ENCODE data around the gene CCM2. TPM values are rescaled to one million over a fixed set of nuclear protein-coding genes. Genes with fewer than 3 reads are reported as not detected.

CCM2 gene
- total RNA-seq, 2 experiments from 2014 or later: 48.8 to 52.8 TPM

- Histone ChIP-seq H3K4me3 (ENCODE audit: low read length) (no peak overlapping the region), H3K4me1 (ENCODE audit: insufficient read depth, low read length) (peaks cover 50% of the 10 kb centered on the region), H3K27ac (ENCODE audit: low read depth in 1 of 2, low read length in 2 of 2) (peak overlapping the region; percentile 52 to 82), H3K36me3 (ENCODE audit: insufficient read depth, low read length) (peaks cover 5% of the 10 kb centered on the region), H3K9me3 (ENCODE audit: control insufficient read depth in 1 of 2, insufficient read depth in 1 of 2, low read length in 2 of 2) (no peaks in the 10 kb centered on the region), H3K27me3 (ENCODE audit: control insufficient read depth in 1 of 2, insufficient read depth in 2 of 2, low read length in 2 of 2) (no peaks in the 10 kb centered on the region)
- ChIA-PET POLR2A (interaction anchor here (2.0 to 13.4 kb wide), 3 partner anchors 26 to 141 kb away, joined by 19 to 367 read pairs (median 321); partner anchors contain the start of genes CCM2, MYO1G and PURB), CTCF (interaction anchor here (1.4 to 2.1 kb wide), 2 partner anchors 26 to 52 kb away, joined by 6 to 7 read pairs; partner anchors contain the start of gene CCM2)
- Mint-ChIP-seq H3K27me3 (no peaks in the 10 kb centered on the region), H3K27ac (peak overlapping the region; percentile 95), H3K36me3 (ENCODE audit: low read depth) (peaks cover 62% of the 10 kb centered on the region), H3K4me1 (ENCODE audit: low read depth) (peaks cover 70% of the 10 kb centered on the region), H3K9me3 (no peaks in the 10 kb centered on the region), H3K4me3 (peak overlapping the region; percentile 81)
- TF ChIP-seq, protein P1, sequence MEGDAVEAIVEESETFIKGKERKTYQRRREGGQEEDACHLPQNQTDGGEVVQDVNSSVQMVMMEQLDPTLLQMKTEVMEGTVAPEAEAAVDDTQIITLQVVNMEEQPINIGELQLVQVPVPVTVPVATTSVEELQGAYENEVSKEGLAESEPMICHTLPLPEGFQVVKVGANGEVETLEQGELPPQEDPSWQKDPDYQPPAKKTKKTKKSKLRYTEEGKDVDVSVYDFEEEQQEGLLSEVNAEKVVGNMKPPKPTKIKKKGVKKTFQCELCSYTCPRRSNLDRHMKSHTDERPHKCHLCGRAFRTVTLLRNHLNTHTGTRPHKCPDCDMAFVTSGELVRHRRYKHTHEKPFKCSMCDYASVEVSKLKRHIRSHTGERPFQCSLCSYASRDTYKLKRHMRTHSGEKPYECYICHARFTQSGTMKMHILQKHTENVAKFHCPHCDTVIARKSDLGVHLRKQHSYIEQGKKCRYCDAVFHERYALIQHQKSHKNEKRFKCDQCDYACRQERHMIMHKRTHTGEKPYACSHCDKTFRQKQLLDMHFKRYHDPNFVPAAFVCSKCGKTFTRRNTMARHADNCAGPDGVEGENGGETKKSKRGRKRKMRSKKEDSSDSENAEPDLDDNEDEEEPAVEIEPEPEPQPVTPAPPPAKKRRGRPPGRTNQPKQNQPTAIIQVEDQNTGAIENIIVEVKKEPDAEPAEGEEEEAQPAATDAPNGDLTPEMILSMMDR (IDR thresholded peaks at IDR 0.05): no peak
- DNase-seq (peak in 1 of 14 experiments; percentile 37), ATAC-seq (ENCODE audit: poor library complexity) (no peak)
- intact Hi-C loops (cut with DNase I, micrococcal nuclease): loop anchor here (2.0 to 5.0 kb wide), 4 partner anchors 13 to 86 kb away; partner anchors contain the start of gene TBRG4 (in 1 of the 2)
Observed at GRCh38 chr7:45026013-45026412, 26.0 kb downstream of the CCM2 start.

- peak; percentile 57 for ATAC-seq (ENCODE audit: poor library complexity)
- CTCF ChIA-PET: interaction anchor here (1.1 to 2.7 kb wide), 8 partner anchors 9 to 109 kb away, joined by 3 to 13 read pairs (median 7); partner anchors contain the start of genes CCM2 and MYO1G
- peak overlapping the region; percentile 94 for H3K4me3 Mint-ChIP-seq
Observed at GRCh38 chr7:45026984-45027773, 27.2 kb downstream of the CCM2 start.

DNA sequence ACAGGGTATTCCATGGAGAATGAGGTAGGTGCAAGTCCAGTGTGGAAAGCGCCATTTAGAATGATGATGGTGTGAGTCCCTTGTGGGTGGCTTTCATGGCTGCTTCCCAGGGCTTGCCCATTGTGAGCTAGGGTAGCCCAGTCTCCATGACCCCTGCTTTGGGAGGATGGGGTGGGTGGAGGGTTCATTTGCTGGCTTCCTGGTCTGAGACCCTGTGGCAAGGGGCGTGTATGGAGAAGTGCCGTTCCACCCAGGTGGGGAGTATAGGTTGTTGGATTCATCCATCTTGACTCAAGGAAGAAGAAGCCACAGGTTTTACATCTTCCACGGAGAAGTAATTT, 27.7 kb downstream of the CCM2 start:
- Histone ChIP-seq H3K9me3 (ENCODE audit: control insufficient read depth in 1 of 2, insufficient read depth in 1 of 2, low read length in 2 of 2) (no peaks in the 10 kb centered on the region), H3K27me3 (ENCODE audit: control insufficient read depth in 1 of 2, insufficient read depth in 2 of 2, low read length in 2 of 2) (no peaks in the 10 kb centered on the region), H3K4me3 (ENCODE audit: low read length) (peak overlapping the region; percentile 96), H3K27ac (ENCODE audit: low read depth in 1 of 2, low read length in 2 of 2) (peak overlapping the region; percentile 82 to 83), H3K36me3 (ENCODE audit: insufficient read depth, low read length) (peaks cover 9% of the 10 kb centered on the region), H3K4me1 (ENCODE audit: insufficient read depth, low read length) (peaks cover 62% of the 10 kb centered on the region)
- intact Hi-C loops (cut with DNase I, micrococcal nuclease): loop anchor here (1.0 to 5.0 kb wide), 8 partner anchors 10 to 85 kb away; partner anchors contain the start of genes MYO1G (in 1 of the 2) and TBRG4 (in 1 of the 2)
- Mint-ChIP-seq H3K9me3 (no peaks in the 10 kb centered on the region), H3K36me3 (ENCODE audit: low read depth) (peaks cover 66% of the 10 kb centered on the region), H3K27me3 (no peaks in the 10 kb centered on the region), H3K27ac (peak overlapping the region; percentile 95), H3K4me1 (ENCODE audit: low read depth) (peaks cover 73% of the 10 kb centered on the region), H3K4me3 (peak overlapping the region; percentile 94)
- CTCF ChIA-PET: interaction anchor here (1.1 to 2.7 kb wide), 7 partner anchors 8 to 108 kb away, joined by 3 to 13 read pairs (median 8); partner anchors contain the start of gene MYO1G
- POLR2A ChIA-PET: interaction anchor here (0.8 to 13.4 kb wide), 25 partner anchors 9 to 905 kb away, joined by 3 to 367 read pairs (median 6); partner anchors contain the start of genes CCM2, H2AZ2, MYO1G and OGDH
- peak; percentile 15 for ATAC-seq (ENCODE audit: poor library complexity)
- peak in 1 of 14 experiments; percentile 25 for DNase-seq
- TF ChIP-seq, protein P1 (IDR thresholded peaks at IDR 0.05): no peak

More at GRCh38 chr7:45026984-45027773, 27.2 kb downstream of the CCM2 start:
- Histone ChIP-seq H3K36me3 (ENCODE audit: insufficient read depth, low read length) (peaks cover 9% of the 10 kb centered on the region), H3K27me3 (ENCODE audit: control insufficient read depth in 1 of 2, insufficient read depth in 2 of 2, low read length in 2 of 2) (no peaks in the 10 kb centered on the region), H3K4me1 (ENCODE audit: insufficient read depth, low read length) (peaks cover 56% of the 10 kb centered on the region), H3K27ac (ENCODE audit: low read depth in 1 of 2, low read length in 2 of 2) (peak overlapping the region; percentile 82 to 83), H3K4me3 (ENCODE audit: low read length) (peak overlapping the region; percentile 96), H3K9me3 (ENCODE audit: control insufficient read depth in 1 of 2, insufficient read depth in 1 of 2, low read length in 2 of 2) (no peaks in the 10 kb centered on the region)
- H3K9me3 Mint-ChIP-seq: no peaks in the 10 kb centered on the region
- intact Hi-C loops (cut with DNase I, micrococcal nuclease): loop anchor here (1.0 to 5.0 kb wide), 7 partner anchors 10 to 85 kb away; partner anchors contain the start of genes MYO1G (in 1 of the 2) and TBRG4 (in 1 of the 2)
- POLR2A ChIA-PET: interaction anchor here (0.5 to 13.4 kb wide), 29 partner anchors 9 to 905 kb away, joined by 3 to 367 read pairs (median 5); partner anchors contain the start of genes CCM2, DDX56, H2AZ2 and MYO1G
- peaks cover 61% of the 10 kb centered on the region for H3K36me3 Mint-ChIP-seq (ENCODE audit: low read depth)
- no peaks in the 10 kb centered on the region for H3K27me3 Mint-ChIP-seq
- TF ChIP-seq, protein P1 (IDR thresholded peaks at IDR 0.05): no peak
- H3K4me1 Mint-ChIP-seq (ENCODE audit: low read depth): peaks cover 67% of the 10 kb centered on the region
- peak overlapping the region; percentile 95 for H3K27ac Mint-ChIP-seq
- peak in 11 of 14 experiments; percentile 13 to 82 (median 36) for DNase-seq
